HG03457 (cell line): ENCODE data around the gene LRRC14B.
A peak's percentile ranks its signal among the peaks of the same experiment; 100 is the strongest.
"Not testable (repeated sequence)": the region's sequence is repeated elsewhere in the genome, so short reads cannot be mapped to it uniquely, and the experiment has no call there.

Experiments used
- ATAC-seq: cut with Tn5 transposase; IDR thresholded peaks from one replicate; pipeline ENCODE4 v1.9.1; 2021; ENCODE audit warnings: moderate number of reproducible peaks; ENCODE audit not compliant: unreplicated experiment

The LRRC14B gene

DNA sequence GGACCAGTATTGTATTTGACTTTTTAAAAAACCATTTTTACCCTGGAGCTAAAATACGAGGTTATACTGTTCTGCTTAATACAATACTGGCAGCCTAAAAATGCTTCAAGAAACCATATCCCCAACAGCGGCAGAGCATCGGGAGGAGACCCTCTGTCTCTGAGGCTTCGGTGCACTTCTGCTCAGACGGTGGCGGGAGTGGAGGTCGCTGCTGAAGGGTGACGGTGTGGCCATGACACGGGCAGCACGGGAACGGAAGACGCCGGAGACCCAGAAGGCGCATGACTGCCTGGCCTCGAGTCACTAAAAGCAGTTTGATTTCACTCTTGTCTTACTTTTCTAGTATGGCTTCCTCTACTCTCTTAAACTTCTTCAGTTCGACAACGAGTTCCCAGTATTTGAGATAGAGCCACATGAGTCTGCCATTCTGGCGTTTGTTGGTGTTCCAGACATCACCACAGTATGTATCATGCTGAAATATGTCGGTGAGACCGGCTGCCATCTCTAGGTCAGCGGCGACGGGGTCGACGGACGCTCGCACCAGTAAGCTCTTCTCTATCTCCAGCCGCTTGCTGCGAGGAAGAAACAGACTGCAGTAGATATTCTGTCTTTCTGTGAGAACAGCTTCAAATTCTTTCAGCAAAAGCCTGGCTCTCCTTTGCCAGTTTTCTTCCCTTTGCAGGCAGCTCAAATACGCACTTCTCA is 13.8 kb downstream of the LRRC14B start:
- ATAC-seq: no peak

- no peak for ATAC-seq
Observed at GRCh38 chr5:206406-206805, 15.1 kb downstream of the LRRC14B start.

GRCh38 chr5:206927-207536 is 15.7 kb downstream of the LRRC14B start:
- ATAC-seq: no peak

DNA sequence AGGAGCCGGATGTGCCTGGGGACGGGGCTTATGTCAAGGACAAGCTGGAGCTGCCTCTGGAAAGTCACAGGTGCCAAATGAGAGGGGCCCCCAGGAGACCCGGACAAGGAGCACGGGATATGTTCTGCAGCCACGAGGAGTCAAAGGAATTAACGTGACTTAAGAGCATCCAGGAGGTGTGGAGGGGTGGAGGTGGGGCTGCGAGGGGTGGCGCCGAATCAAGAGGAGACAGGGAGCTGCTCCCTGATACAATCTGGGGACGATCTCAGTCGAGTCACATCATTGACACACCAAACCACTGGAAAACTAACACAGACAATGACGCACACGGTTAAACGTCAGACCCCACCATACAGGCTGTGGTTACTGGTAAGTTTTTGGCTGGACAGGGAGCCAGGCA is 16.3 kb downstream of the LRRC14B start:
- no peak for ATAC-seq

- no peak for ATAC-seq
Observed at GRCh38 chr5:208449-209114, 17.3 kb downstream of the LRRC14B start.

GRCh38 chr5:213803-214395 is 22.6 kb downstream of the LRRC14B start:
- no peak for ATAC-seq

- not testable (repeated sequence) for ATAC-seq
Observed at GRCh38 chr5:215256-215655, 24.0 kb downstream of the LRRC14B start.

GRCh38 chr5:216076-216475 is 24.8 kb downstream of the LRRC14B start:
- ATAC-seq: not testable (repeated sequence)

- ATAC-seq: peak; percentile 65
Observed at GRCh38 chr5:217494-218456, 26.5 kb downstream of the LRRC14B start, which contains the start of the genes CCDC127 and SDHA. CCDC127 (minus strand) TSS chr5:218153; CDS start chr5:216849, 1,304 bp downstream. SDHA (plus strand) TSS chr5:218320; CDS start chr5:218356, 36 bp downstream.

DNA sequence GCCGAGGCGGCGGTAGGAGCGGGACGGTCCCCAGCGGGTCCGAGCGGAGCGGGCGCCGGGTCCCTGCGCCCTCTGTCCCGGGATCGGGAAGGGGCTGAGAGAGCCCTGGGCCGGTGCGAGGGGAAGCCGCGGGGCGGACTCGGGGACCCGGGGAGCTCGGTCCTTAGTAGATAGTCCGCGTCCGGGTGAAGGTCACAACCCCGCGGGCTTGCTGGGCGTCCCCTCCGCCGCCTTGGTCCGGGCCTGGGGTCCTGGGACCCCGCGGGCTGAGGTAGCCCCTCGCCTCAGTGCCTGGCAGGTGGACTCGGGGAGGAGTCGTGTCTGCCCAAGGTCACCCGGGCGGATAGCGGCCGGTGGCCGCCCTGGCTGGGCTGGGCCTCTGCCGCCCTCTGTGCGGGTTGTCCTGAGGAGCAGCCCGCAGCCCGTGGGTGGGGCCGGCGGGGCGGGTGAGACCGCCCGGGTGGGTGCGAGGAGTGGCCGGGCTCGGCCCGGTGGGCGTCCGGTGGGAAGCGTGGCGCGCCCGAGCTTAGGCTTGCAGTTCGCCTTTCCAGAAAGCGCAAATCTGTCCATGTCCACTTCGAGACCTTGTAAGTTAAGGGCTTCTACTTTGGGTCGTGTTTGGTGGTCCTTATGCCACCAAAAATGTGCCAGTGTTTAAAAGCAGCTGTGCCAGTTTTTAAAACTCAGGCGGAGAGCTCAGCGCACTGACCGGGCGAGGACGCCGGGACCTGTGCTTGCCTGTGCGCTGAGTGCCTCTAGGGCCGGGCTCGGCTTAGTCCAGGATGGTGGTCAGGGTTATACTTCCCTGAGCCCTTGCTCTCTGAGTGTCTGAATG is 27.4 kb downstream of the LRRC14B start:
- peak; percentile 16 for ATAC-seq

DNA sequence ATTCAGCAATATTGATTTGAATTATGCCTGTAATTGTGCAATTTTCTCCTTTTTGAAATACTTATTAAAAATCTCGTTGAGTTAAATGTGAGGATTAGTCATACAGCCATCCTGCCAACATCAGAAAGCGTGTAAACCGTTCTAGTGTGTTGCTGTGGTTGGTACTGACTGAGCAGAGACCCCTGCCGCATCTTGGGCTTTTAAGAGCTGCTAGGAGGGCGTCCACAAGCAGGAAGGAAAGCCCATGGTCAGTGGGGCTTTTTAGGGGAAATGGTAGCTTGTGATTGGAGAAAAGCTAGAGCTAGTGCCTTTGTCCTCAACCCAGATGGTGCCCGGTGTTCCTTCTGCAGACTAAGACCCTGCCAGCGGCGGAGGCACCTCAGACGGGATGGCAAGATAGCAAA is 28.2 kb downstream of the LRRC14B start:
- ATAC-seq: no peak

- ATAC-seq: no peak
Observed at GRCh38 chr5:219991-220390, 28.7 kb downstream of the LRRC14B start.

- ATAC-seq: not testable (repeated sequence)
Observed at GRCh38 chr5:222951-223715, 31.8 kb downstream of the LRRC14B start.

DNA sequence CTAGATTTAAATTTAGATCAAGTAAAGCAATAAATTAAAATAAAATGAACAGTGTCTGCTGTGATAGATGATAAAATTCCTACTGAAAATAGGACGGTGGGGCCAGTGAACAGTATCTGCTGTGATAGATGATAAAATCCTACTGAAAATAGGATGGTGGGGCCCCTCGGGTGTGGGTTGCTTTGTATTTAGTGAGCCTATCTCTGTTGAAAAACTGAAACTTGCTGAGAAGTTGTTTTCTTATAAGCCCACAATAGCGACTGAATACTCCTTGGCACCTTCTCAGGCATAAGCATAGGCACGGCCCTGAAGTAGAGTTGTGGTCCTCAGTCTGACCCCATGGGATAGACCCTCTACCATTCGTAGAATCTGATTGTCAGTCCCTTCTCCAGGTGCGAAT is 32.5 kb downstream of the LRRC14B start:
- ATAC-seq: no peak

- ATAC-seq: no peak
Observed at GRCh38 chr5:225334-225733, 34.0 kb downstream of the LRRC14B start.

- not testable (repeated sequence) for ATAC-seq
Observed at GRCh38 chr5:227375-227774, 36.1 kb downstream of the LRRC14B start.

- ATAC-seq: no peak
Observed at GRCh38 chr5:228886-229285, 37.6 kb downstream of the LRRC14B start.

GRCh38 chr5:230711-231110 is 39.4 kb downstream of the LRRC14B start:
- ATAC-seq: no peak

DNA sequence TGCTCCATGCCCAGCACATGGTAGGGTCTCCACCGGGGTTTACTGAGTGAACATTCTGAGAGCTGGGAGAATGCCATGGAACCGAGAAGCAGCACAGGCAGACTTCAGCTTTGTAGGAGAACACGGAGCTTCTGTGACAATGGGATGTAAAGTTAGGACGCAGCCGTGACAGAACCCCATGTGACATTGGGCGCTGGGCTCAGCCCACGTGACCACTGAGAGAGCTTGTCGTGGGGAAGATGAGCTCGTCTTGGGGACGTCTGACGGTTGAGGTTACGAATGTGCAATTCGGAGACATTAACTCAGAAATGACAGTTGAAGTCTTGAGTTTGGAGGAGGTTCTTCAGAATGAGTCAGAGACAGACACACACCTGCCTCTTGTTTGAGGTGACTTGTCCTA is 40.4 kb downstream of the LRRC14B start:
- ATAC-seq: no peak
